Measurements from ENCODE around the gene NOXO1. TPM values are rescaled to one million over a fixed set of nuclear protein-coding genes. Genes with fewer than 3 reads are reported as not detected.

The NOXO1 gene
- total and polyA plus RNA-seq, 11 donors = 0.06 to 0.15 TPM; not detected in 9

DNA sequence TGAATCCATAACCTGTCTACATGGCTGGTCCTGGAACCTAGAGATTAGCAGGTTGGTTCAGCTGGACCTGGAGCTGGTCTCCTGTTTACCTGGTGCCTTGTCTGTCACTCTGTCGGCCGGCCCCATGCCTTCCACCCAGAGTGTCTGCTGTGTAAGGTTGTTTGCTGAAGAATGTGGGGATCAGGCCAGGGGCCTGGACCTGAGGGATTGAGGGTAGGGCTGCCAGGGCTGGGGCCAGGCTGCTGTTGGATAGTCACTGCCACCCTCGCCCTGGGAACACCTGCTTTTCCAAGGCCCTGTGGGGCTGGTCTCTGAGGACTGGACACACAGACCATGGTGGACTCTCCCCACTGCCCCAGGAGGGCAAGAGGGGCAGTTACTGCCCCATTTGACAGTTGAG is 46.9 kb upstream of the NOXO1 start:
- intact Hi-C loops (cut with DNase I) = loop anchor here in 3 of 10 donors (2.0 to 10.0 kb wide), 2 partner anchors 19 to 57 kb away; partner anchors contain the start of genes NTHL1 (in 1 of the 3) and TSC2 (in 1 of the 3)
- H3K27me3 ChIP-seq = peaks cover 0 to 17% (median 0%) of the 10 kb centered on the region in 9 donors
- H3K4me1 ChIP-seq = peaks cover 0 to 82% (median 41%) of the 10 kb centered on the region in 12 donors
- H3K36me3 ChIP-seq = peaks cover 0 to 28% (median 7%) of the 10 kb centered on the region in 9 donors
- DNase-seq (peak in 2 of 5 donors; percentile 7 to 21), ATAC-seq (no peak)
- H3K4me3 ChIP-seq = peak overlapping the region; percentile 70 to 98 (median 88)
- 59 to 75% (median 67%) methylated on average over 1 to 3 of the region's 3 CpGs for WGBS, 4 donors
- H3K27ac ChIP-seq = peak overlapping the region; percentile 3 to 98 (median 92)
- TF ChIP-seq, protein P1, sequence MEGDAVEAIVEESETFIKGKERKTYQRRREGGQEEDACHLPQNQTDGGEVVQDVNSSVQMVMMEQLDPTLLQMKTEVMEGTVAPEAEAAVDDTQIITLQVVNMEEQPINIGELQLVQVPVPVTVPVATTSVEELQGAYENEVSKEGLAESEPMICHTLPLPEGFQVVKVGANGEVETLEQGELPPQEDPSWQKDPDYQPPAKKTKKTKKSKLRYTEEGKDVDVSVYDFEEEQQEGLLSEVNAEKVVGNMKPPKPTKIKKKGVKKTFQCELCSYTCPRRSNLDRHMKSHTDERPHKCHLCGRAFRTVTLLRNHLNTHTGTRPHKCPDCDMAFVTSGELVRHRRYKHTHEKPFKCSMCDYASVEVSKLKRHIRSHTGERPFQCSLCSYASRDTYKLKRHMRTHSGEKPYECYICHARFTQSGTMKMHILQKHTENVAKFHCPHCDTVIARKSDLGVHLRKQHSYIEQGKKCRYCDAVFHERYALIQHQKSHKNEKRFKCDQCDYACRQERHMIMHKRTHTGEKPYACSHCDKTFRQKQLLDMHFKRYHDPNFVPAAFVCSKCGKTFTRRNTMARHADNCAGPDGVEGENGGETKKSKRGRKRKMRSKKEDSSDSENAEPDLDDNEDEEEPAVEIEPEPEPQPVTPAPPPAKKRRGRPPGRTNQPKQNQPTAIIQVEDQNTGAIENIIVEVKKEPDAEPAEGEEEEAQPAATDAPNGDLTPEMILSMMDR (IDR thresholded peaks at IDR 0.05) = no peak
- no peak for TF ChIP-seq POLR2A (IDR thresholded peaks at IDR 0.05)
- H3K9me3 ChIP-seq = no peaks in the 10 kb centered on the region

DNA sequence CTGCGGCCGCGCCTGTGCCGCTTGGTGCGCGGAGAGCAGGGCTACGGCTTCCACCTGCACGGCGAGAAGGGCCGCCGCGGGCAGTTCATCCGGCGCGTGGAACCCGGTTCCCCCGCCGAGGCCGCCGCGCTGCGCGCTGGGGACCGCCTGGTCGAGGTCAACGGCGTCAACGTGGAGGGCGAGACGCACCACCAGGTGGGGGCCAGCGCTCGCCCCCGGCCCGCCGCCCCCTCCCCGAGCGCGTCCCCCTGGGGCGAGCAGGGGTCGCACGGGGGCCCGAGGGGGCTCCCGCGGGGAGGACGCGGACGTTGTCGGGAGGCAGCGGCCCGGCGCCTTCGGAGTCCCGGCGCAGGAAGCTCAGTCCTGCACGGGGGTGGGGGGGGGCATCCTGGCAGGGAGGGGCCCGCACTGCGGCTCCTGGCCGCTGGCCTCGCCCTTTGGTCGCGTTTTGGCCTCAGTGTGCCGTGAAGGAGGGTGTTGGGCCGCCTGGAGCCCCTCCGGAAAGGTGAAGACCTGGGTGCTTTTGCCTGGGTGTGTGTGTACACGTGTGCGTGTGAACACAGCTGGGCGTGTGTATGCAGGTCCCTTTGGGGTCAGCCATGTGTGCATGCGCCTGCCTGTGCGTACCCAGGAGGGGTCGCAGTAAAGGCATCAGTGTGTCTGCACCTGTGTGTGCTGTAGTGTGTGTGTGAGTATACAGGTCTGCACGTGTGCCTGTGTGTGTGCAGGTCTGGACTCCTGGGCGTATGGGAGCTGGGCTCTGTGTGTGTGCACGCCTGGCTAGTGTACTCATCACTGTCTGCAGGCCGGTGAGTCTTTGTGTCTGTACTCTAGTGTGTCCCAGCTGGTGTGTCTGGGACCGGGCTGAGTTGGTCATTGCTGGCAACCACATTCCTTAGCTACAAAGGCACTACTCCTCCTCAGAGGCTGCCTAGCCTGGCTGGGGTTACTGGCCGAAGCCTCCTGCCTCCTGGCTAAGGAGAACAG is 46.0 kb upstream of the NOXO1 start:
- Histone ChIP-seq H3K27me3 (peaks cover 0 to 17% (median 0%) of the 10 kb centered on the region in 9 donors), H3K36me3 (peaks cover 0 to 28% (median 7%) of the 10 kb centered on the region in 9 donors), H3K9me3 (no peaks in the 10 kb centered on the region), H3K27ac (peak overlapping the region; percentile 66 to 98 (median 92)), H3K4me1 (peaks cover 0 to 82% (median 41%) of the 10 kb centered on the region in 12 donors), H3K4me3 (peak overlapping the region; percentile 70 to 98 (median 88))
- DNase-seq = peak in 4 of 5 donors; percentile 43 to 64 (median 48)
- ATAC-seq = peak in 1 of 4 donors; percentile 9
- TF ChIP-seq, protein P1 (IDR thresholded peaks at IDR 0.05) = no peak
- no peak for TF ChIP-seq POLR2A (IDR thresholded peaks at IDR 0.05)
- intact Hi-C loops (cut with DNase I) = loop anchor here in 3 of 10 donors (2.0 to 10.0 kb wide), 2 partner anchors 19 to 57 kb away; partner anchors contain the start of genes NTHL1 (in 2 of the 3) and TSC2 (in 2 of the 3)
- 6 to 24% (median 7%) methylated on average over 19 to 76 of the region's 76 CpGs for WGBS, 4 donors

DNA sequence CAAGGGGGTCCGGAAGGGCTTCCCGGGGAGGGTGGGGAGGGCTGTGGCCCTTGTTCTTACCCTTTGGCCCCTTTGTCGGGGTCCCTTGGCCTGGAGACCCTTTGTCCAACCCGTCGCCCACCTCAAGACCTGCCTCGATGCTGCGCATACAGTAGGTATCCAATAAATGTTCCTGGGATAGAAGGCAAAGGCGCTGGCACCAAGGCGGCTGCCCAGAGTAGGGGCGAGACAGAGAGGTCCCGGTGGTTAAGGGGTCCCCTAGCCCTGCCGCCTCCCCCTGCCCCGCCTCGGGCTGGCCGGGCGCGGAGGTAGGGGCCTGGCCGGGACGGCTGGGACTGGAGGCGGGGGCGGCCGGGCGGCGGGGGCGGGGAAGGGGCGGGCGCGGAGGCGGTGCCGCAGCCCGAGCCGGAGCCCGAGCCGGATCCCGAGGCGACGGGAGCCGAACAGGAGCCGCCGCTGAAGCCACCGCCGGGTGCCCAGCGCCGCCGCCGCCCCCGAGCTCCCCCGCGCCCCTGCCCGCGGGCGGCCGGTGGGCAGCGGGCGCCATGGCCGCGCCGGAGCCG is 45.3 kb upstream of the NOXO1 start, which contains the start of gene NHERF2:
Gene NHERF2 (plus strand): TSS at position 442 of the 563 bp plus-strand sequence. CDS start 104 bp downstream, at position 546.
- Histone ChIP-seq H3K27ac (peak within 1 kb of the TSS; percentile 66 to 98 (median 92)), H3K27me3 (peaks cover 0 to 22% (median 3%) of the 10 kb centered on the region in 9 donors), H3K36me3 (peaks cover 0 to 20% (median 6%) of the 10 kb centered on the region in 9 donors), H3K9me3 (no peaks in the 10 kb centered on the region), H3K4me3 (peak within 1 kb of the TSS; percentile 70 to 98 (median 88)), H3K4me1 (peaks cover 0 to 74% (median 40%) of the 10 kb centered on the region in 12 donors)
- ATAC-seq = peak in 3 of 4 donors; percentile 3 to 9 (median 9)
- TF ChIP-seq POLR2A (IDR thresholded peaks at IDR 0.05) = no peak
- TF ChIP-seq, protein P1 (IDR thresholded peaks at IDR 0.05) = no peak
- peak in 3 of 5 donors; percentile 46 to 74 (median 62) for DNase-seq
- WGBS, 4 donors = 7 to 18% (median 13%) methylated on average over 22 to 58 of the region's 59 CpGs
- intact Hi-C loops (cut with DNase I) = loop anchor here in 2 of 10 donors (2.0 to 10.0 kb wide), 2 partner anchors 20 to 58 kb away; partner anchors contain the start of genes NTHL1 (in 1 of the 2) and TSC2 (in 1 of the 2)

Measured in heart left ventricle (tissue), 16 donors.